Endothelial cell of umbilical vein (primary cell): ENCODE data around the gene PIAS2. TPM values are rescaled to one million over a fixed set of nuclear protein-coding genes. Genes with fewer than 3 reads are reported as not detected.

Source experiments
- BruUV-seq: library from RNA; stranded (reverse); fragments of 400-500 nt; replicated peaks from 2 replicates; lab custom pipeline; 2021; lab: Mats Ljungman, UMichigan
- CTCF ChIA-PET: fragments of 300-600, 350-600 bp; sonication (Branson Sonifier 250); formaldehyde crosslinking; loops from one replicate; lab custom pipeline; 2021; ENCODE audit warnings: antibody characterized with exemption, inconsistent platforms; lab: Charles Lee
- POLR2A ChIA-PET: fragments of 300-600, 350-600 bp; sonication (Branson Sonifier 250); formaldehyde crosslinking; loops from one replicate; lab custom pipeline; 2021; ENCODE audit warnings: antibody characterized with exemption, inconsistent platforms; lab: Charles Lee
- DNase-seq: peaks from one replicate; pipeline ENCODE4 v3.0.0-alpha.2; 2011; ENCODE audit warnings: low read depth, low spot score
- FAIRE-seq: peaks from 2 replicates; lab custom pipeline; 2011; peaks lifted over from hg19 to GRCh38; lab: Jason Lieb, UNC
- H2AFZ ChIP-seq: 2 replicates; pipeline ENCODE4 v1.6.0; 2012; ENCODE audit warnings: low read depth, low read length, control low read depth, inconsistent platforms
- H3K27ac ChIP-seq: 2 replicates; pipeline ENCODE4 v1.5.1; 2011; ENCODE audit warnings: low read depth, mild to moderate bottlenecking, control low read depth, low read length, moderate library complexity; ENCODE audit not compliant: insufficient read depth
- H3K27me3 ChIP-seq, 2 experiments: 2 replicates each; pipeline versions ENCODE4 v1.6.0 to v1.6.1; 2011; ENCODE audit warnings: low read length in 2 of 2, mixed read lengths in 1 of 2; ENCODE audit not compliant: control insufficient read depth in 2 of 2, insufficient read depth in 2 of 2
- H3K36me3 ChIP-seq, 2 experiments: 2 replicates in 1 of 2; 3 replicates in 1 of 2; pipeline ENCODE4 v1.5.1; 2011; ENCODE audit warnings: low read length in 2 of 2, mild to moderate bottlenecking in 1 of 2, moderate library complexity in 1 of 2; ENCODE audit not compliant: control insufficient read depth in 2 of 2, insufficient read depth in 2 of 2; ENCODE audit errors: extremely low read depth in 1 of 2
- H3K4me1 ChIP-seq: 3 replicates; pipeline ENCODE4 v1.5.1; 2011; ENCODE audit warnings: mild to moderate bottlenecking, low read length; ENCODE audit not compliant: control insufficient read depth, insufficient read depth; ENCODE audit errors: extremely low read depth
- H3K4me2 ChIP-seq: 2 replicates; pipeline ENCODE4 v1.6.1; 2011; ENCODE audit warnings: low read length, control low read depth, mixed read lengths; ENCODE audit not compliant: insufficient read depth
- H3K4me3 ChIP-seq, 3 experiments: fragments of 200-600 bp in 1 of 3; sonication (generic), shearing (Covaris generic) in 1 of 3; replicated peaks in 1 of 3; 2 replicates each; pipeline ENCODE4 v1.5.1; 2011 to 2016; ENCODE audit warnings: control low read depth in 3 of 3, low read length in 3 of 3, mild to moderate bottlenecking in 2 of 3, inconsistent platforms in 1 of 3, low read depth in 1 of 3, moderate library complexity in 1 of 3; ENCODE audit not compliant: insufficient read depth in 1 of 3
- H3K79me2 ChIP-seq: 2 replicates; pipeline ENCODE4 v1.6.0; 2012; ENCODE audit warnings: low read length, inconsistent platforms; ENCODE audit not compliant: control insufficient read depth, insufficient read depth
- H3K9ac ChIP-seq: replicated peaks from 2 replicates; pipeline ENCODE3; 2011; ENCODE audit warnings: low read length, control low read depth; ENCODE audit not compliant: insufficient read depth; ENCODE audit errors: extremely low read depth
- H3K9me1 ChIP-seq: replicated peaks from 3 replicates; pipeline ENCODE4 v1.6.0; 2011; ENCODE audit warnings: mild to moderate bottlenecking, low read length; ENCODE audit not compliant: control insufficient read depth, insufficient read depth; ENCODE audit errors: extremely low read depth
- H3K9me3 ChIP-seq: replicated peaks from 2 replicates; pipeline ENCODE4 v1.5.1; 2012; ENCODE audit warnings: low read length, inconsistent platforms; ENCODE audit not compliant: control insufficient read depth, insufficient read depth
- H4K20me1 ChIP-seq: replicated peaks from 2 replicates; pipeline ENCODE3; 2011; ENCODE audit warnings: mild to moderate bottlenecking, low read length; ENCODE audit not compliant: control insufficient read depth, insufficient read depth; ENCODE audit errors: extremely low read depth
- EZH2 ChIP-seq: IDR thresholded peaks from 2 replicates; pipeline ENCODE4 v1.6.1; 2012; ENCODE audit warnings: borderline replicate concordance, low read depth, mild to moderate bottlenecking, moderate library complexity, low read length, inconsistent platforms; ENCODE audit not compliant: severe bottlenecking
- GATA2 ChIP-seq: IDR thresholded peaks from 2 replicates; pipeline ENCODE4 v1.7.0; 2011; ENCODE audit warnings: low read depth, mild to moderate bottlenecking, moderate library complexity, mixed read lengths, low read length; ENCODE audit not compliant: insufficient read length, insufficient read depth
- JUN ChIP-seq: IDR thresholded peaks from 2 replicates; pipeline ENCODE4 v1.6.1; 2011; ENCODE audit warnings: borderline replicate concordance, low read depth; ENCODE audit not compliant: insufficient read length, insufficient read depth
- MAX ChIP-seq: IDR thresholded peaks from 2 replicates; pipeline ENCODE4 v1.6.1; 2011; ENCODE audit not compliant: insufficient read depth, insufficient read length
- POLR2AphosphoS5 ChIP-seq: IDR thresholded peaks from 2 replicates; pipeline ENCODE4 v1.6.1; 2012; ENCODE audit warnings: low read depth, mild to moderate bottlenecking, control low read depth, low read length, moderate library complexity; ENCODE audit not compliant: insufficient read depth
- dilution Hi-C: fragments of 300-500 bp; cut with MboI; formaldehyde crosslinking; loops from one replicate; pipeline ENCODE4 v1.15.0; 2019; ENCODE audit warnings: low sequenced_read_pairs; ENCODE audit not compliant: extremely low pct_ligation_motif_present
- intact Hi-C: fragments of 100-400 bp; cut with micrococcal nuclease; formaldehyde crosslinking; loops from one replicate; pipeline ENCODE4 v1.10.0; 2022
- polyA plus RNA-seq, 4 experiments: library from polyadenylated mRNA; depleted of rRNA in 3 of 4; stranded (reverse) in 3 of 4; unstranded in 1 of 4; fragments of >200 nt; gene quantifications; 2 replicates each; pipeline versions ENCODE4 v1.2.1 to v1.2.3, GENCODE V29; 2011 to 2012; ENCODE audit warnings: missing spikeins in 1 of 4
- total RNA-seq: library from RNA; stranded (reverse); gene quantifications from 2 replicates; pipeline ENCODE4 v1.2.3, GENCODE V29; 2021
- TF ChIP-seq, protein P1 (sequence below), 2 donors: IDR thresholded peaks; 1 replicate in 1 of 2; 2 replicates in 1 of 2; pipeline ENCODE4 v1.5.1; 2011; ENCODE audit warnings: low read length in 2 of 2, mild to moderate bottlenecking in 2 of 2, moderate library complexity in 2 of 2, control low read depth in 1 of 2, inconsistent platforms in 1 of 2, low read depth in 1 of 2; ENCODE audit not compliant: insufficient read depth in 1 of 2; ENCODE audit errors: extremely low read depth in 1 of 2

The PIAS2 gene
- total and polyA plus RNA-seq, 2 donors (not counting 3 experiments of a cell fraction or from before 2014, with no cell fraction given) = 7.0 to 34.3 TPM

DNA sequence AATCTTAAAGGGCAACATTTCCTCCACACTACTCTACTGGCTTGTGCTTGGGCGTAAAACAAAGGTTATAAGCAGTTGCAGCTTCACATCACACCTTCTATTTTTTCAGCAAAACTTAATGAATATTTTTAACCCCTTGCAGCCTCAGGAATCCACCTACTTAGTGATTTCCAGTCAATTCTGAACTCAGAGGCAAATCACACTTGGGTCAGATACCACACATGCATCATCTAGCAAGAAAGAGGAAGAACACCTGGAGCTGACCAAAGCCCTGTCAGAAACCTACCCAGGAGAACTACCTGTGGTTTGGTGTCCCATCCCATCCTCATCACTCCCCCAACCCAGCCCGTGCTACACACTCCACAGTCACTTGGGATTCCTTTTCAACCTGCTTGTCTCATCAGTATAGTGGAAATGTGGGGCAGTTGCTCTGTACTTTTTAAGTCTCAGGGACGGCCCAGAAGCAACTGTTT lies 25.5 kb downstream of the PIAS2 start:
- dilution Hi-C loops = no loop called here
- Histone ChIP-seq H4K20me1 (peaks cover 2% of the 10 kb centered on the region), H3K4me3 (no peak overlapping the region), H2AFZ (no peak overlapping the region), H3K9ac (no peak overlapping the region), H3K79me2 (peaks cover 17% of the 10 kb centered on the region), H3K9me3 (peaks cover 3% of the 10 kb centered on the region), H3K9me1 (no peaks in the 10 kb centered on the region), H3K27ac (no peak overlapping the region), H3K4me1 (no peaks in the 10 kb centered on the region), H3K36me3 (peaks cover 0 to 2% of the 10 kb centered on the region in 2 experiments), H3K27me3 (no peaks in the 10 kb centered on the region), H3K4me2 (no peak overlapping the region)
- intact Hi-C loops = no loop called here
- DNase-seq = no peak
- no TSS peak for BruUV-seq
- no peak for FAIRE-seq
- CTCF ChIA-PET = no interaction called here
- TF ChIP-seq EZH2 (no peak), POLR2AphosphoS5 (no peak), JUN (no peak), GATA2 (no peak)
- TF ChIP-seq, protein P1, sequence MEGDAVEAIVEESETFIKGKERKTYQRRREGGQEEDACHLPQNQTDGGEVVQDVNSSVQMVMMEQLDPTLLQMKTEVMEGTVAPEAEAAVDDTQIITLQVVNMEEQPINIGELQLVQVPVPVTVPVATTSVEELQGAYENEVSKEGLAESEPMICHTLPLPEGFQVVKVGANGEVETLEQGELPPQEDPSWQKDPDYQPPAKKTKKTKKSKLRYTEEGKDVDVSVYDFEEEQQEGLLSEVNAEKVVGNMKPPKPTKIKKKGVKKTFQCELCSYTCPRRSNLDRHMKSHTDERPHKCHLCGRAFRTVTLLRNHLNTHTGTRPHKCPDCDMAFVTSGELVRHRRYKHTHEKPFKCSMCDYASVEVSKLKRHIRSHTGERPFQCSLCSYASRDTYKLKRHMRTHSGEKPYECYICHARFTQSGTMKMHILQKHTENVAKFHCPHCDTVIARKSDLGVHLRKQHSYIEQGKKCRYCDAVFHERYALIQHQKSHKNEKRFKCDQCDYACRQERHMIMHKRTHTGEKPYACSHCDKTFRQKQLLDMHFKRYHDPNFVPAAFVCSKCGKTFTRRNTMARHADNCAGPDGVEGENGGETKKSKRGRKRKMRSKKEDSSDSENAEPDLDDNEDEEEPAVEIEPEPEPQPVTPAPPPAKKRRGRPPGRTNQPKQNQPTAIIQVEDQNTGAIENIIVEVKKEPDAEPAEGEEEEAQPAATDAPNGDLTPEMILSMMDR (IDR thresholded peaks at IDR 0.05; ENCODE audit: extremely low read depth in 1 of 2, insufficient read depth in 1 of 2, low read depth in 1 of 2, low read length in 2 of 2) = no peak
- POLR2A ChIA-PET = no interaction called here

GRCh38 chr18:46888965-46889364 lies 28.3 kb downstream of the PIAS2 start:
- POLR2A ChIA-PET = no interaction called here
- Histone ChIP-seq H3K9me3 (peaks cover 3% of the 10 kb centered on the region), H3K27me3 (no peaks in the 10 kb centered on the region), H3K79me2 (peaks cover 15% of the 10 kb centered on the region), H2AFZ (no peak overlapping the region), H3K4me3 (no peak overlapping the region), H3K9me1 (no peaks in the 10 kb centered on the region), H3K9ac (no peak overlapping the region), H3K27ac (no peak overlapping the region), H4K20me1 (peaks cover 2% of the 10 kb centered on the region), H3K36me3 (peaks cover 0 to 2% of the 10 kb centered on the region in 2 experiments), H3K4me2 (no peak overlapping the region), H3K4me1 (no peaks in the 10 kb centered on the region)
- FAIRE-seq = no peak
- CTCF ChIA-PET = no interaction called here
- dilution Hi-C loops (no loop called here), intact Hi-C loops (no loop called here)
- no TSS peak for BruUV-seq
- no peak for DNase-seq
- TF ChIP-seq GATA2 = no peak
- TF ChIP-seq, protein P1 (IDR thresholded peaks at IDR 0.05; ENCODE audit: extremely low read depth in 1 of 2, insufficient read depth in 1 of 2, low read depth in 1 of 2, low read length in 2 of 2) = no peak
- TF ChIP-seq JUN = no peak
- no peak for TF ChIP-seq MAX
- no peak for TF ChIP-seq EZH2
